GM19468 (cell line): ENCODE data around the gene TYRO3.
"Not testable (repeated sequence)": the region's sequence is repeated elsewhere in the genome, so short reads cannot be mapped to it uniquely, and the experiment has no call there.

Experiments used
- ATAC-seq: cut with Tn5 transposase; IDR thresholded peaks from one replicate; pipeline ENCODE4 v1.9.1; 2021; ENCODE audit warnings: mild to moderate bottlenecking, moderate library complexity, moderate number of reproducible peaks; ENCODE audit not compliant: unreplicated experiment; ENCODE audit errors: extremely low read depth

TYRO3 gene

DNA sequence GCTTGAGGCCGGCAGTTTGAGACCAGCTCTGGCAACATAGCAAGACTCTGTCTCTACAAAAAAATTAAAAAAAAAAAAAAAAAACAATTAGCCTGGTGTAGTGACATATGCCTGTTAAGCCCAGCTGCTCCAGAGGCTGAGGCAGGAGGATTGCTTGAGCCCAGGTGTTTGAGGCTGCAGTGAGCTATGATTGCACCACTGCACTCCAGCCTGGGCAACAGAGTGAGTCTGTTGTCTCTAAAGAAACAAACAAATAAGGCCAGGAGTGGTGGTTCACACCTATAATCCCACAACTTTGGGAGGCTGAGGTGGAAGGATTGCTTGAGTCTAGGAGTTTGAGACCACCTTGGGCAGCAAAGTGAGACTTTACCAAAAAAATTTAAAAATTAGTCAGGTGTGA is 10.2 kb downstream of the TYRO3 start:
- ATAC-seq: not testable (repeated sequence)

DNA sequence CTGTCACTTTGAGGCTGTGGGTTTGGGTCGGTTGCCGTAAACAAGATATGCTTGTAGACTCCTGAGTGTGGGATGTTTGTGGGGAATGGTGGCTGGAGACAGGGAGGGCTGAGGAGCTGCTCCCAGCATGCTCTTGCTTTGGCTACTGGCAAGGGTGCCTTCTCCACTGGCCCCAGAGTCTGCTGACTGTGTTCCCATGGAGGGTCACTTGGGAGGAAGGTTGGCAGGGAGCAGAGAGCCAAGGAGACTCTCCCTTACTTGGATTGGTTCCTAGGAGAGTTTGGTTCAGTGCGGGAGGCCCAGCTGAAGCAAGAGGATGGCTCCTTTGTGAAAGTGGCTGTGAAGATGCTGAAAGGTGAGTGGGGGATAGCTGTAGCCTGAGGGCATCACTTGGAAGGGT is 11.8 kb downstream of the TYRO3 start:
- no peak for ATAC-seq

DNA sequence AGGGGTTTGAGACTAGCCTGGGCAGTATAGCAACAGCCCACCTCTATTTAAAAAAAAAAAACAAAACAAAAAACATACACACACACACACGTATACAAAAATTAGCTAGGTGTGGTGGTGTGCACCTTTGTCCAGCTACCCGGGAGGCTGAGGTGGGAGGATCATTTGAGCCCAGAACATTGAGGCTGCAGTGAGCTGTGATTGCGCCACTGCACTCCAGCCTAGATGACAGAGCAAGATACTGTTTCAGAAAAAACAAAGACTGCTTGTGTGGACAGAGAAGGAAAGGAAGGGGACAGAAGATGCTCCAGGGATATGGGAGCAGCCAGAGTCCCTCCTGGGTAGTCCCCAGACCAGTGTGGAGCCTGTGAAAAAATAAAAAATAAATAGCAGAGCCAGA is 12.9 kb downstream of the TYRO3 start:
- no peak for ATAC-seq

DNA sequence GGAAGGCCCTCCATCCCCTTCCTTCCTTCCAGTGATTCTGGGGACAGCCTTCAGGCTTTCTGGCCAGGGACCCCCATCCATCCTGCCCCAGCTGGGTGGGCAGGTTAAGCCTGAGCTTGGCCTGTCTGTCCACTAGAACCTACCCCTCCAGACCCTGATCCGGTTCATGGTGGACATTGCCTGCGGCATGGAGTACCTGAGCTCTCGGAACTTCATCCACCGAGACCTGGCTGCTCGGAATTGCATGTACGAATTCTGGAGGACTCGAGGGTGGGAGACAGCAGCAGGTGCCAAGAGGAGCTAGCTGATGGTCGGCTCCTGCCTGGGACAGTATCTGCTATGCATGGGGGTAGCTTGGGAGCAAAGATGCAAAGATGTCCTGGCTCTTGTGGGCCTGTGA is 13.9 kb downstream of the TYRO3 start:
- no peak for ATAC-seq

DNA sequence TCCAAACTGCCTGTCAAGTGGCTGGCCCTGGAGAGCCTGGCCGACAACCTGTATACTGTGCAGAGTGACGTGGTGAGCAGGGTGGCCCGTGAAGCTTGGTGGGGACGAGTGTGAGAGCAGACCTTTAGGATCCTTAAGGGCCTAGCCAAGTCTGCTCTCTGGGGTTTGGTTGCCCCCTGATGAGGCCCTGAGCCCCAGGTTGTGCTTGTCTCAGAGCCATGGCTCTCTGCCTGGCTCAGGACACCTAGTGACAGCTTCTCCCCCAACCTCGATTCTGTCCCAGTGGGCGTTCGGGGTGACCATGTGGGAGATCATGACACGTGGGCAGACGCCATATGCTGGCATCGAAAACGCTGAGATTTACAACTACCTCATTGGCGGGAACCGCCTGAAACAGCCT is 14.4 kb downstream of the TYRO3 start:
- no peak for ATAC-seq

DNA sequence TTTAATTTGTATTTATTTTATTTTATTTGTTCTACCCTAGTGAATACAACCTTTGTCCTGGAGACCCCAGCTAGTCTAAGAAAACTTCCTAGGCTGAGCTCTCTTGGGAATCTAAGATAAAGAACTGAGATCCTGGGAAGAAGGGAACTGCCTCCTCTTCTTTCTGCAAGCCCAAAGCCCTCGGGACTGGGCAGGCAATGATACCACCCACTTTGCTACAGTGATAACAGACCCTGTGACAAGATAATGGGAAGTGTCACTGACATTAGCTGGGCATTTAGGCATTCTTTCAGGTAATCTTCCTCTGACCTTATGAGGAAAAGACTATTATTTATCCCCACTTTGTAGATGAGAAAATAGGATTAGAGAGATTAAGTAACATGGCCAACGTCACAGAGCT is 15.1 kb downstream of the TYRO3 start:
- ATAC-seq: no peak

DNA sequence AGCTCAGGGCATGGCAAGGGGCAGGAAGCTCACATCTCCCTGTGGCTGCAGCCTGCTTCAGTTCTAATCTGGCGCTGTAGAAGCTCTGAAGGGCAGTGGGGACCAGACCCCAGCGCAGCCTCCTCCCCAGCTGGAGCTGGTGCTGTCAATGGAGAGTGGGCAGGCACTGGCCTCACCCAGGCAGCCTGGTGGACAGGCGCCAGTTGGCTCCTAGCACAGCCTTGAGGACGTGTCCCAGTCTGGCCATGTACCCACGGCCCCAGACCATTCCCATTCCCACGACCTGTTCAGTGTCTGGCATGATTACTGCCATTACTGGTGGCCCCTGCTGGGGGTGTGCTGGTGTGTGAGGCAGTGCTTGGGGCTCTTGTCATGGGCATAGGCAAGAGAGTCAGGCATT is 16.3 kb downstream of the TYRO3 start:
- no peak for ATAC-seq

DNA sequence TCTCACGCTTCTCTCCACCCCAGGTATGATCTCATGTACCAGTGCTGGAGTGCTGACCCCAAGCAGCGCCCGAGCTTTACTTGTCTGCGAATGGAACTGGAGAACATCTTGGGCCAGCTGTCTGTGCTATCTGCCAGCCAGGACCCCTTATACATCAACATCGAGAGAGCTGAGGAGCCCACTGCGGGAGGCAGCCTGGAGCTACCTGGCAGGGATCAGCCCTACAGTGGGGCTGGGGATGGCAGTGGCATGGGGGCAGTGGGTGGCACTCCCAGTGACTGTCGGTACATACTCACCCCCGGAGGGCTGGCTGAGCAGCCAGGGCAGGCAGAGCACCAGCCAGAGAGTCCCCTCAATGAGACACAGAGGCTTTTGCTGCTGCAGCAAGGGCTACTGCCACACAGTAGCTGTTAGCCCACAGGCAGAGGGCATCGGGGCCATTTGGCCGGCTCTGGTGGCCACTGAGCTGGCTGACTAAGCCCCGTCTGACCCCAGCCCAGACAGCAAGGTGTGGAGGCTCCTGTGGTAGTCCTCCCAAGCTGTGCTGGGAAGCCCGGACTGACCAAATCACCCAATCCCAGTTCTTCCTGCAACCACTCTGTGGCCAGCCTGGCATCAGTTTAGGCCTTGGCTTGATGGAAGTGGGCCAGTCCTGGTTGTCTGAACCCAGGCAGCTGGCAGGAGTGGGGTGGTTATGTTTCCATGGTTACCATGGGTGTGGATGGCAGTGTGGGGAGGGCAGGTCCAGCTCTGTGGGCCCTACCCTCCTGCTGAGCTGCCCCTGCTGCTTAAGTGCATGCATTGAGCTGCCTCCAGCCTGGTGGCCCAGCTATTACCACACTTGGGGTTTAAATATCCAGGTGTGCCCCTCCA is 19.1 kb downstream of the TYRO3 start:
- ATAC-seq: no peak

DNA sequence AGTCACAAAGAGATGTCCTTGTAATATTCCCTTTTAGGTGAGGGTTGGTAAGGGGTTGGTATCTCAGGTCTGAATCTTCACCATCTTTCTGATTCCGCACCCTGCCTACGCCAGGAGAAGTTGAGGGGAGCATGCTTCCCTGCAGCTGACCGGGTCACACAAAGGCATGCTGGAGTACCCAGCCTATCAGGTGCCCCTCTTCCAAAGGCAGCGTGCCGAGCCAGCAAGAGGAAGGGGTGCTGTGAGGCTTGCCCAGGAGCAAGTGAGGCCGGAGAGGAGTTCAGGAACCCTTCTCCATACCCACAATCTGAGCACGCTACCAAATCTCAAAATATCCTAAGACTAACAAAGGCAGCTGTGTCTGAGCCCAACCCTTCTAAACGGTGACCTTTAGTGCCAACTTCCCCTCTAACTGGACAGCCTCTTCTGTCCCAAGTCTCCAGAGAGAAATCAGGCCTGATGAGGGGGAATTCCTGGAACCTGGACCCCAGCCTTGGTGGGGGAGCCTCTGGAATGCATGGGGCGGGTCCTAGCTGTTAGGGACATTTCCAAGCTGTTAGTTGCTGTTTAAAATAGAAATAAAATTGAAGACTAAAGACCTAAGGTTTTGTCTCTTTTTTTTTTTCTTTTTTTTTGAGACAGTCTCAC is 19.8 kb downstream of the TYRO3 start:
- no peak for ATAC-seq

DNA sequence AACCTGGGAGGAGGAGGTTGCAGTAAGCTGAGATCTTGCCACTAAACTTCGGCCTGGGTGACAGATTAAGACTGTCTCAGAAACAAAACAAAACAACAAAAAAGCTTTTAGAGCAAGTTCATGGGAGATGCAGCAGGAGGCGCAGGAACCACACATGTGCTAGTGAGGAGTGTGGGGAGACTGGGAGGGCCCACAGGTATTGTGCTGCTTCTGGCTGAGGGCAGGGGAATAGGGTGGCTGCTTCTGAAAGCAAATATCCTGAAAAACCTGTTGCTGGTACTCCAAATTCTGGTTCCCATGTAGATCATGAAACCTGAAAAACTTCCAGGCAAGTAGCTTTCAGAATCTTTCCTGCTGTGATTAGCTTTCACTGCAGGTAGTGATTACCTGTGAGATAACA is 22.1 kb downstream of the TYRO3 start:
- ATAC-seq: no peak

DNA sequence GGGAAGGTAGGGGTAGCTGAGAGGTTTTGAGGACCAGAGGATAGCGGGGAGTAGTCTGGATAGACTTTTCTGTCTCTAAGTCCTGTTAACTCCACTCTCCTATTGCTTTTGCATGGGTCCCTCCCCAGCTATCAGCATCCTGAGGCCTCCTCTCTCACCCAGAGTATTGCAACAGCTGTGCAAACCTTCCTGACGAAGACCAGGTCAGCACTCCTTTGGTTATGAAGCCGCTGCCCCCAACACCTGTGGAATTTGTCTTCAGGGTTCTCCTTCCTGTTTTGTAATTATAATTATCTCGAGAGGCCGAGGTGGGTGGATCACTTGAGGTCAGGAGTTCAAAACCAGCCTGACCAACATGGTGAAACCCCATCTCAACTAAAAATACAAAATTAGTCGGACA is 24.8 kb downstream of the TYRO3 start:
- no peak for ATAC-seq

DNA sequence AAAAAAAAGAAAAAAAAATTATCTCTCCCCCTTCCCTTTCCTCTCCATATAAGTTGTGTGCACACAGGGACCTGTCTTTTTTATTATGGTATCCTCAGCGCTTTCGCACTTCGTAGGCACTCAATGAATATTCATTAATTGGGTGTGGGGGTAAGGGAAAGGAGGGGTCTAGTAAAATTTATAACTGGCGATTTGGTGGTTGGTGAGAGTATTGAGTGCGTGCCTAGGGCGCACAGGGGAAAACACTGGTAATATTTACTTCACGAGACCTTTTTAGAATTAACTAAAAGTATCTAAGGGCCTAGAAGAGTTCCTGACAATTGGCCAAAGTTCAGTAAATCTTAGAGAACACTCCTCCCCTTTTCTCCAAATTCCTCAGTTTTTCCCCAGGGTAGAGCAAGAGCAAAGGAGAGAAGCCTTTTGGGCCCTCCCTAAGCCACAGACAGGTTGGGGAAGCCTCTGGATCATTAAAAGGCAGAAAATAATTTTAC is 25.7 kb downstream of the TYRO3 start:
- no peak for ATAC-seq

DNA sequence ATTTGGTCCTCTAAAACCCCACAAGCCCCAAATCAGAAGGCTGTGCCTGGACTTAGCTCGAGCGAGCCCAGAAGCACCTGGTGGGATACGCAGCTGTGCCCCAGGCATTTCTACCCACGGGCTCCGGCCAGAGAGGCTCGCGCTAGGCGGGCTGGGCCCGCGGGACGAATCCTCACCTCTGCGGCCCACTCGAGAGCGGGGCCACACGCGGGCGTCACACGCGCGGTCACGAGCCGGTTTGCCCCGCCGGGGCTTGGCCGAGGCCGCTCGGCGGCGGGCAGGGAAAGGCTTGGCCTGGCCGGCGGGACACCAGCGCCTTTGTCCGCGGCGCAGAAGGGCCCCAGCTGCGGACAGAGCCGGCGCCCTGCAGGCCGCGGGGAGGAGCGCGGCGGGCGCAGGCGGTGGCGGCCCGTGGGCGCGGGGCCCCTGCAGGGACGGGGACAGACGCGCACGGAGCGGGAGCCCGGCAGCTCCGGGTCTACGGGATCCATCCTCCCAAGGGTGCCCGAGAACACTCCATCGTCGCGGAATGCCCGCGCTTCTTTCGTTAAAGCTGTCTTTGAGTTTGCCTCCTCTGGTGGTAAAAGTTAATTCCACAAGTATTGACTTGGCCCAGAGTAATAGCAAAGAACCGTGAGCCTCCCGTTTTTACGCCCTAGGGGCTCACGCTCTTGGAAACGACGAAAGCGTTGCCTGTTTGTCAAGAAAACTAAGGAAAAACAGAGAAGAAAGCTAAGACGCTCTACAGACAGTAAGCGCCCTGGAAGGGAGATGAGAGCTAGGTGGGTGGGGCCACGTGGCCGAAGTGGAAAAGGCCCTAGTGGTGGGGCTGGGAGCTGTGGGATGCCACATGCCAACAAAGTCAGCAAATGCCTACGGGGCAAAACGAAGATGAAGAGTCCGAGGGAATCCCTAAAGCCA is 26.4 kb downstream of the TYRO3 start:
- ATAC-seq: no peak

DNA sequence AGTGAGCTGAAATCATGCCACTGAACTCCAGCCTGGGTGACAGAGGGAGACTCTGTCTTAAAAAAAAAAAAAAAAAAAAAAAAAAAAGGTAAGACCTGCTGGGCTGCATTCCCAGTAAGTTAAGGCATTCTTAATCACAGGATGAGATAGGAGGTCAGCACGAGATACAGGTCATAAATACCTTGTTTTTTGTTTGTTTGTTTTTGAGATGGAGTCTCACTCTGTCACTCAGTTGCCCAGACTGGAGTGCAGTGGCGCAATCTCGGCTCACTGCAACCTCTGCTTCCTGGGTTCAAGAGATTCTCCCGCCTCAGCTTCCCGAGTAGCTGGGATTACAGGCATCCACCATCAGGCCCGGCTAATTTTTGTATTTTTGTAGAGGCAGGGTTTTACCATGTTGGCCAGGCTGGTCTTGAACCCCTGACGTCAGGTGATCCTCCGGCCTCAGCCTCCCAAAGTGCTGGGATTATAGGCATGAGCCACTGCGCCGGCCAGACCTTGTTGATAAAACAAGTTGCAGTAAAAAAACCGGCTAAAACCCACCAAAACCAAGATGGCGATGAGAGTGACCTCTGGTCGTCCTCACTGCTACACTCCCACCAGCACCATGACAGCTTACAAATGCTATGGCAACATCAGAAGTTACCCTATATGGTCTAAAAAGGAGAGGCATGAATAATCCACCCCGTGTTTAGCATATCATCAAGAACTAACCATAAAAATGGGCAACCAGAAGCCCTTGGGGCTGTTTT is 27.7 kb downstream of the TYRO3 start:
- not testable (repeated sequence) for ATAC-seq

DNA sequence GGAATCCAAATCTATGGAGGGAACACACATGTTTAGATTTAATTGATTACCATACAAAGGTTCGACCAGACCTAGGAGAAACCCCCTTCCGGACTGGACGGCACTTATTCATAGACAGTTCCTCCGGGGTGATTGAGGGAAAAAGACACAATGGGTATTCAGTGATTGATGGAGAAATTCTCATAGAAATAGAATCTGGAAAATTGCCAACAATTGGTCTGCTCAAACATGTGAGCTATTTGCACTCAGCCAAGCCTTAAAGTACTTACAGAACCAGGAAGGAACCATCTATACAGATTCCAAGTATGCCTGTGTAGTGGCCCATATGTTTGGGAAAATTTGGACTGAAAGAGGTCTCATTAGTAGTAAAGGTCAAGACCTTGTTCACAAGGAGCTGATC is 30.0 kb downstream of the TYRO3 start:
- ATAC-seq: not testable (repeated sequence)

DNA sequence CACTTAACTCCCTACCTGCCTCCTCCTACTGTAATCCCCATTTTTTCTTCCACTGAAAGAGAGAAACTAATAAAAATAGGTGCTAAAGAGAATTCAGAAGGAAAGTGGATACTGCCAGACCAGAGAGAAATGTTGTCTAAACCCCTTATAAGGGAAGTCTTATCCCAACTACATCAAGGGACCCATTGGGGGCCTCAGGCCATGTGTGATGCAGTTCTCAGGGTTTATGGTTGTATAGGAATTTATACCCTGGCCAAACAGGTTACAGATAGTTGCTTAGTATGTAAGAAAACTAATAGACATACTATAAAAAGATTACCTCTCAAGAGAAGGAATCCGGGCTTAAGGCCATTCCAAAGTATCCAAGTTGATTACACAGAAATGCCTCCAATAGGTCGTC is 30.6 kb downstream of the TYRO3 start:
- not testable (repeated sequence) for ATAC-seq

DNA sequence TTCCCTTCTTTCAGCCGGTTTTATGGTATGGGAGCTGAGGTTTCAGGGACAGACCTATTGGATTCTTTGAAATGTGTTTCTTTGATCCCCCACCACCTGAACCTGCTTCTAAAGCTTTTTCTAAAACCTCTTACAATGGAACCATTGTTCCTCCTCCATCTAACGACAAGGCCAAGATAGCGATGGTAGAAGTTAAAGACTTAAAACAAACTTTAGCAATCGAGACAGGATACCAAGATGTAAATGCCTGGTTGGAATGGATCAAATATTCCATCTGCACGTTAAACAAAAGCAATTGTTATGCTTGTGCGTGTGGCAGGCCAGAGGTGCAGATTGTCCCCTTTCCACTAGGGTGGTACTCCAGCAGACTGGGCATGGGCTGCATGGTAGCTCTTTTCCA is 32.2 kb downstream of the TYRO3 start:
- ATAC-seq: not testable (repeated sequence)

DNA sequence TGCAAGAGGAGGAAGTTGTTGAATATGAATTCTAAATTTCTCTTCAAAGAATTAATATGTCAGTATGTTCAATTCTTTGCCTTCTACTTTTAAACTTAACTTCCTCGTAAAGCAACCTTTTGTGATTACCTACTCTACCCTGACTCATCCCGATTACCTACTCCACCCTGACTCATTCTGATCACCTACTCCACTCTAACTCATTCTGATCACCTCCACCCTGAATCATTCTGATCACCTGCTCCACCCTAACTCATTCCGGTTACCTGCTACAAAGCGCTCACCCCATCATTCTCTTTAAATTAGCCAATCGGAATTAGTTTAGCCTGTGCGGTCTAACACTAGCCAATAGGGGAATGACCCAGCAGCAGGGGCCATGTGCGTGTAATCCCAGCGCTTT is 33.7 kb downstream of the TYRO3 start:
- not testable (repeated sequence) for ATAC-seq

DNA sequence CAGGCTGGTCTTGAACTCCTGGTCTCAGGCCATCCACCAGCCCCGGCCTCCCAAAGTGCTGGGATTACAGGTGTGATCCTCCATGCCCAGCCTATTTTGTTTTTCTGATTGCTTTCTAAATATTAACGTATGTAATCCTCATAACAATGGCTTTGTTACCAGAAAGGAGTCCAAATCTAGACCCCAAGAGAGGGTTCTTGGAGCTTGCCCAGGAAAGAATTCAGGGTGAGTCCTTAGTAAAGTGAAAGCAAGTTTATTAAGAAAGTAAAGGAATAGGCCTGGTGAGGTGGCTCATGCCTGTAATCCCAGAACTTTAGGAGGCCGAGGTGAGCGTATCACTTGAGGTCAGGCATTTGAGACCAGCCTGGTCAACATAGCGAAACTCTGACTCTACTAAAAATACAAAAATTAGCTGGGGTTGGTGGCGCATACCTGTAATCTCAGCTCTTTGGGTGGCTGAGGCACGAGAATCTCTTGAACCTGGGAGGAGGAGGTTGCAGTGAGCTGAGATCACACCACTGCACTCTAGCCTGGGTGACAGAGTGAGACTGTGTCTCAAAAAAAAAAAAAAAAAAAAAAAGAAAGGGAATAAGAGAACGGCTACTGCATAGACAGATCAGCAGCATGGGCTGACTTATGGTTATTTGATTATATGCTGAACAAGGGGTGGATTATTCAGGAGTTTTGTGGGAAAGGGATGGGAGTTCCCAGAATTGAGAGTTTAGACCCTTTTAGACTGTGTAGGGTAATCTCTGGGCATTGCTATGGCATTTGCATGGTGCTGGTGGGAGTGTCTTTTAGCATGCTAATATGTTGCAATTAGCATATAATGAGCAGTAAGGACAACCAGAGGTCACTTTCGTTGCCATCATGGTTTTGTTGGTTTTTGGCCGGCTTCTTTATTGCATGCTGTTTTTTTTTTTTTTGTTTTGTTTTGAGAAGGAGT is 36.1 kb downstream of the TYRO3 start:
- no peak for ATAC-seq
